ENCODE results near the gene SORT1.
A peak's percentile ranks its signal among the peaks of the same experiment; 100 is the strongest.
"Not testable (repeated sequence)": the region's sequence is repeated elsewhere in the genome, so short reads cannot be mapped to it uniquely, and the experiment has no call there.

The SORT1 gene

GRCh38 chr1:109294481-109294880 is 103.2 kb downstream of the SORT1 start:
- DNase-seq = no peak

- no peak for DNase-seq
Measured at GRCh38 chr1:109293026-109293425, 104.7 kb downstream of the SORT1 start.

- no peak for DNase-seq
Measured at GRCh38 chr1:109292364-109292763, 105.4 kb downstream of the SORT1 start.

- DNase-seq = peak; percentile 53
Measured at GRCh38 chr1:109290998-109291397, 106.7 kb downstream of the SORT1 start.

GRCh38 chr1:109290137-109290536 is 107.6 kb downstream of the SORT1 start:
- DNase-seq = no peak

- DNase-seq = not testable (repeated sequence)
Measured at GRCh38 chr1:109286762-109287161, 111.0 kb downstream of the SORT1 start.

GRCh38 chr1:109283748-109284600 is 113.7 kb downstream of the SORT1 start:
- DNase-seq = no peak

- peak; percentile 89 for DNase-seq
Measured at GRCh38 chr1:109282952-109283747, 114.6 kb downstream of the SORT1 start, which contains the start of gene PSRC1. Gene PSRC1 (minus strand): TSS chr1:109283145.

GRCh38 chr1:109282497-109282951 is 115.2 kb downstream of the SORT1 start:
- DNase-seq = no peak

GRCh38 chr1:109281680-109282496 is 115.8 kb downstream of the SORT1 start:
- no peak for DNase-seq

GRCh38 chr1:109280862-109281261 is 116.9 kb downstream of the SORT1 start:
- no peak for DNase-seq

- no peak for DNase-seq
Measured at GRCh38 chr1:109279615-109280278, 118.0 kb downstream of the SORT1 start.

GRCh38 chr1:109277434-109278204 is 120.1 kb downstream of the SORT1 start:
- DNase-seq = peak; percentile 90

GRCh38 chr1:109275706-109276345 is 121.9 kb downstream of the SORT1 start:
- no peak for DNase-seq

GRCh38 chr1:109274533-109275476 is 122.9 kb downstream of the SORT1 start:
- no peak for DNase-seq

- DNase-seq = no peak
Measured at GRCh38 chr1:109273570-109274288, 124.0 kb downstream of the SORT1 start.

- no peak for DNase-seq
Measured at GRCh38 chr1:109272831-109273547, 124.7 kb downstream of the SORT1 start.

Data from RPMI8226 (cell line).